SK-N-MC (cell line): ENCODE data around the gene NACAD.

Source experiments
- EZH2 ChIP-seq: fragments of 200-600 bp; sonication (generic); IDR thresholded peaks from one replicate; pipeline ENCODE4 v1.6.1; 2017; ENCODE audit warnings: antibody characterized with exemption
- FOXP2 ChIP-seq: optimal IDR thresholded peaks from 2 replicates; pipeline ENCODE3; 2011; ENCODE audit warnings: mild to moderate bottlenecking, moderate library complexity; ENCODE audit not compliant: insufficient read depth; ENCODE audit errors: extremely low read length, control extremely low read depth
- POLR2AphosphoS5 ChIP-seq: IDR thresholded peaks from 2 replicates; pipeline ENCODE4 v1.6.1; 2012; ENCODE audit warnings: mild to moderate bottlenecking, low read depth, low read length, borderline replicate concordance

GRCh38 chr7:45075355-45075644, 13.5 kb downstream of the NACAD start:
- TF ChIP-seq POLR2AphosphoS5 = no peak
- no peak for TF ChIP-seq EZH2
- no peak for TF ChIP-seq FOXP2
